Colonic mucosa (tissue), 4 donors: ENCODE results near the gene TMEM121B. TPM values are rescaled to one million over a fixed set of nuclear protein-coding genes. Genes with fewer than 3 reads are reported as not detected.

ENCODE experiments used
- DNase-seq: peaks from one replicate; pipeline ENCODE4 v3.0.0-alpha.2; 2020
- H3K27ac ChIP-seq: fragments of 200-600 bp; one replicate; pipeline ENCODE4 v1.8.0; 2021
- H3K27me3 ChIP-seq: fragments of 200-600 bp; one replicate; pipeline ENCODE4 v1.8.0; 2021
- H3K36me3 ChIP-seq: fragments of 200-600 bp; one replicate; pipeline ENCODE4 v1.8.0; 2021
- H3K4me1 ChIP-seq: fragments of 200-600 bp; one replicate; pipeline ENCODE4 v1.8.0; 2021; ENCODE audit warnings: mild to moderate bottlenecking
- H3K4me3 ChIP-seq: fragments of 200-600 bp; one replicate; pipeline ENCODE4 v1.8.0; 2021
- H3K9ac ChIP-seq, 2 donors: one replicate each; pipeline ENCODE4 v1.7.0; 2013; ENCODE audit warnings: control low read depth in 2 of 2, low read depth in 2 of 2, low read length in 2 of 2
- H3K9me3 ChIP-seq: fragments of 200-600 bp; one replicate; pipeline ENCODE4 v1.8.0; 2021
- intact Hi-C: fragments of 100-400 bp; cut with DNase I; formaldehyde crosslinking; loops from one replicate; pipeline ENCODE4 v1.14.1; 2022
- total RNA-seq, 2 donors: library from RNA; stranded (reverse); fragmentation: NEBNext Ultra II Directional in 1 of 2; extraction: Animal tissue kit (Norgen Biotek cat#: 25700) in 1 of 2; gene quantifications; one replicate each; pipeline ENCODE4 v1.2.1, GENCODE V29; 2021
- TF ChIP-seq, protein P1 (sequence below): fragments of 200-600 bp; IDR thresholded peaks from one replicate; pipeline ENCODE4 v1.8.0; 2022; ENCODE audit warnings: antibody characterized with exemption, mild to moderate bottlenecking
- donor health status: healthy.
- donor health status: DM: no; HTN: no; CAD: no.
- donor health status: DM: no; HTN: no; CAD: no.

TMEM121B gene
- total RNA-seq, 2 donors from 2014 or later: 0.12 to 0.64 TPM

DNA sequence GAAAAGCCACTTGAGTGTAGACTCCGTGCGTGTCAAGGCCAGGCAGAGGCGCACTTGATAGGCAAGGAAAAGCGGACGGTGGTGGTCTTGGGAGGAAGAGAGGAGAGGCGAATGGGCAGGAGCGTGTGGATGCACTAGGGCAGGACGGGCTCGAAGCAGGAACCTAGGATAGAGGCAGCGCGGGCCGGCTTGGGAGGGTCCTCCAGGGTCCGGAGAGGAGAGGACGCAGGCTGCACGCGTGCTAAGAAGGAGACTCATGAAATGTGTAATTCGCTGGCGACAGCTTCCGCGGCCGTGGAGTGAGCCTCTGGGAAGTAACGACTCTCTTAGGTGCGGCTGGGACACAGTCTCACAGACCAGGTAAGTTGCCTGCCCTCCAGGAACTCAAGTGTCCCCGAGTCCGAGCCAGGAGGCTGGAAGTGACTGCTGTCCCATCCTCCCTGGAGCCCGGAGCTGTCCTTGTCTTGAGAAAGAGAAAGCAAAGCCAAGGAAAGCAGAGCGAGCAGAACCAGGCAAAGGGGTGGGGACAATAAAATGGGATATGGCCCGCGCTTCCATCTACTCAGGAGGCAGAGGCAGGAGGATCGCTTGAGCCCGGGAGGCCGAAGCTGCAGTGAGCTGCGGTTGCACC lies 37.2 kb downstream of the TMEM121B start:
- Histone ChIP-seq H3K9me3 (no peaks in the 10 kb centered on the region), H3K9ac (peak overlapping the region in 1 of 2 donors; percentile 82), H3K4me3 (peak overlapping the region; percentile 91), H3K4me1 (peaks cover 4% of the 10 kb centered on the region), H3K27ac (peak overlapping the region; percentile 88), H3K27me3 (no peaks in the 10 kb centered on the region), H3K36me3 (no peaks in the 10 kb centered on the region)
- DNase-seq: no peak
- intact Hi-C loops: loop anchor here (5.0 kb wide), 1 partner anchor 73 kb away; the partner anchor contains the start of gene HDHD5
- TF ChIP-seq, protein P1, sequence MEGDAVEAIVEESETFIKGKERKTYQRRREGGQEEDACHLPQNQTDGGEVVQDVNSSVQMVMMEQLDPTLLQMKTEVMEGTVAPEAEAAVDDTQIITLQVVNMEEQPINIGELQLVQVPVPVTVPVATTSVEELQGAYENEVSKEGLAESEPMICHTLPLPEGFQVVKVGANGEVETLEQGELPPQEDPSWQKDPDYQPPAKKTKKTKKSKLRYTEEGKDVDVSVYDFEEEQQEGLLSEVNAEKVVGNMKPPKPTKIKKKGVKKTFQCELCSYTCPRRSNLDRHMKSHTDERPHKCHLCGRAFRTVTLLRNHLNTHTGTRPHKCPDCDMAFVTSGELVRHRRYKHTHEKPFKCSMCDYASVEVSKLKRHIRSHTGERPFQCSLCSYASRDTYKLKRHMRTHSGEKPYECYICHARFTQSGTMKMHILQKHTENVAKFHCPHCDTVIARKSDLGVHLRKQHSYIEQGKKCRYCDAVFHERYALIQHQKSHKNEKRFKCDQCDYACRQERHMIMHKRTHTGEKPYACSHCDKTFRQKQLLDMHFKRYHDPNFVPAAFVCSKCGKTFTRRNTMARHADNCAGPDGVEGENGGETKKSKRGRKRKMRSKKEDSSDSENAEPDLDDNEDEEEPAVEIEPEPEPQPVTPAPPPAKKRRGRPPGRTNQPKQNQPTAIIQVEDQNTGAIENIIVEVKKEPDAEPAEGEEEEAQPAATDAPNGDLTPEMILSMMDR: no peak

DNA sequence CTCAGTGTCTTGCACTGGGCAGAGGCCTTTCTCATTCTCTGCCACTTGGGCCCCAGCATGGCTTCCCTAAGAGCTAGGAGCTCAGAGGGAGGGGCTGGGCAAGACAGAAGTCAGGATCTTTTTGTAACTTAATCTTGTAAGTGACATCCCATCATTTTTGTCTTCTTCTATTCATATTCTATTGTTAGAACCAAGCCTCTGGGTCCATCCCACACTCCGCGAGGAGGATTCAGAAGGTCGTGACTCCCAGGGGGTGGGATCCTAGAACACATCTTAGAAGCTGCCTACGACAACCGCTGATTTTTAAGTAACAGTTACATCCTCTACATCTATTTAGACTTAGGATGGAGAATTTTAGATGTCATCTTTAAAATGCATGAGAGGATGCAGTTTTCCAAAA lies 37.9 kb downstream of the TMEM121B start:
- no peak overlapping the region for H3K4me3 ChIP-seq
- intact Hi-C loops: loop anchor here (5.0 kb wide), 1 partner anchor 74 kb away; the partner anchor contains the start of gene HDHD5
- H3K9ac ChIP-seq: no peak overlapping the region
- no peaks in the 10 kb centered on the region for H3K9me3 ChIP-seq
- peaks cover 4% of the 10 kb centered on the region for H3K4me1 ChIP-seq
- no peaks in the 10 kb centered on the region for H3K36me3 ChIP-seq
- no peak overlapping the region for H3K27ac ChIP-seq
- TF ChIP-seq, protein P1: no peak
- no peak for DNase-seq
- H3K27me3 ChIP-seq: no peaks in the 10 kb centered on the region

DNA sequence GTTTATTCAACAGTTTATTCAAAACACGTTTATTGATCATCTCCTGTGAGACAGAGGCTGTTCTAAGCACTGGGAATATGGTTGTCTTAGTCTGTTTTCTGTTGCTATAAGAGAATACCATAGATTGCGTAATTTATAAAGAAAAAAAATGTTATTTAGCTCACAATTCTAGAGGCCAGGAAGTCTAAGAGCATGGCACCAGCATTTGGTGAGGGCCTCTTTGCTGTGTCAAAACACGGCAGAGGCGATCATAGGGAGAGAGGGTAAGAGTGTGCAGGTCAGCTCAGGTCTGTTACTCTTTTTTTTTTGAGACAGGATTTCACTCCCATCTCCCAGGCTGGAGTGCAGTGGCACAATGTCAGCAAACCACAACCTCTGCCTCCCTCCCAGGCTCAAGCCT lies 41.6 kb downstream of the TMEM121B start:
- H3K4me1 ChIP-seq: peaks cover 4% of the 10 kb centered on the region
- H3K9me3 ChIP-seq: no peaks in the 10 kb centered on the region
- H3K4me3 ChIP-seq: no peak overlapping the region
- no peak for DNase-seq
- H3K36me3 ChIP-seq: no peaks in the 10 kb centered on the region
- H3K9ac ChIP-seq: no peak overlapping the region
- H3K27me3 ChIP-seq: no peaks in the 10 kb centered on the region
- TF ChIP-seq, protein P1: no peak
- intact Hi-C loops: loop anchor here (2.0 to 5.0 kb wide), 2 partner anchors 93 to 421 kb away; no protein-coding TSS in a partner anchor
- no peak overlapping the region for H3K27ac ChIP-seq

DNA sequence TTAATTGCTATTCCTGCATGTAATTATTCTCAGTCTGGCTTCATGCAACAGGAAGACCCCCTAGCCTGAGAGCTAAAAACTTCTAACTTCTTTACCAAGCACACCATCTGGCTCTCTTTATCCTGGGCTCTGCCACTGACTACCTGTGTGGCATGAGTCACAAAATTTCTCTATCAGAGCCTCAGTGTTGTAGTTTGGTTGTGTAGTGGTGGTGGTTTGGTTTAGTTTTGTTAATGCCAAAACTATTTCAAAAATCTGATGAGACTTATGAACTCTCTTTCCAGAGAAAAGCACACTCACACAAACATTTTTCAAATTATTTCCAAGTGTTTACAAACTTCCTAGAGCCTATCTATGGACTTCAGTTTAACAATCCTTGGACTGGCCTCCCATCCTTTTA lies 43.9 kb downstream of the TMEM121B start:
- H3K27ac ChIP-seq: no peak overlapping the region
- H3K36me3 ChIP-seq: no peaks in the 10 kb centered on the region
- H3K4me3 ChIP-seq: no peak overlapping the region
- no peaks in the 10 kb centered on the region for H3K4me1 ChIP-seq
- no peak overlapping the region for H3K9ac ChIP-seq
- no peaks in the 10 kb centered on the region for H3K9me3 ChIP-seq
- H3K27me3 ChIP-seq: no peaks in the 10 kb centered on the region
- intact Hi-C loops: loop anchor here (5.0 kb wide), 1 partner anchor 95 kb away; no protein-coding TSS in a partner anchor
- TF ChIP-seq, protein P1: no peak
- DNase-seq: no peak

DNA sequence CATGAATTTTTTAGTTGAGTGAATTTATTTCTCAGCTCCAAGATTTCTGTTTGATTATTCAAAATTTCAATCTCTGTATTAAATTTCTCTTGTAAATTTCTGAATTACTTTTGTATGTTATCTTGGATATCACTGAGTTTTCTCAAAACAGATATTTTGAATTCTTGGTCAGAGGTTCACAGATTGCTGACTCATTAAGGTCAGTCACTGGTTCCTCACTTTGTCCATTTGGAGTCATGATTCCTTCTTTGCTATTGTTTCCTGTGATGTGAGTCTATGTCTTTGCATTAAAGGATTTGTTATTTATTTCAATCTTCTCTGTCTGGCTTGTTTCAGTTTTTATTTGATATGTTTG lies 46.5 kb downstream of the TMEM121B start:
- no peaks in the 10 kb centered on the region for H3K9me3 ChIP-seq
- no peaks in the 10 kb centered on the region for H3K4me1 ChIP-seq
- TF ChIP-seq, protein P1: no peak
- no peak overlapping the region for H3K27ac ChIP-seq
- no peak overlapping the region for H3K4me3 ChIP-seq
- no peaks in the 10 kb centered on the region for H3K36me3 ChIP-seq
- no peak for DNase-seq
- intact Hi-C loops: loop anchor here (5.0 kb wide), 1 partner anchor 98 kb away; no protein-coding TSS in a partner anchor
- H3K9ac ChIP-seq: no peak overlapping the region
- no peaks in the 10 kb centered on the region for H3K27me3 ChIP-seq
